Effector memory CD8-positive, alpha-beta T cell (primary cell): ENCODE results near the gene ARHGAP11A.

Source experiments
- ATAC-seq: fragments of 150-1000 bp; cut with Tn5 transposase; replicated peaks from 2 replicates; pipeline ENCODE4 v1.10.0; 2021; ENCODE audit warnings: mild to moderate bottlenecking, moderate library complexity
- DNase-seq, 3 experiments: peaks; one replicate each; pipeline ENCODE4 v3.0.0; 2021
- H3K27ac Mint-ChIP-seq, 2 donors: one replicate each; pipeline ENCODE4 v1.8.0; 2022; ENCODE audit warnings: mild to moderate bottlenecking in 2 of 2, mixed read lengths in 2 of 2, moderate library complexity in 2 of 2
- H3K27me3 Mint-ChIP-seq, 2 donors: one replicate each; pipeline ENCODE4 v1.8.0; 2022; ENCODE audit warnings: mixed read lengths in 2 of 2
- H3K36me3 Mint-ChIP-seq: one replicate; pipeline ENCODE4 v1.8.0; 2022; ENCODE audit warnings: mild to moderate bottlenecking, moderate library complexity, mixed read lengths; ENCODE audit not compliant: insufficient read depth
- H3K4me1 Mint-ChIP-seq, 2 donors: one replicate each; pipeline ENCODE4 v1.8.0; 2022; ENCODE audit warnings: low read depth in 2 of 2, mixed read lengths in 2 of 2
- H3K4me3 Mint-ChIP-seq, 2 donors: one replicate each; pipeline ENCODE4 v1.8.0; 2022; ENCODE audit warnings: mild to moderate bottlenecking in 2 of 2, mixed read lengths in 2 of 2, moderate library complexity in 2 of 2
- H3K9me3 Mint-ChIP-seq, 2 donors: one replicate each; pipeline ENCODE4 v1.8.0; 2022; ENCODE audit warnings: mixed read lengths in 2 of 2

ARHGAP11A gene

GRCh38 chr15:32685576-32685975 lies 70.3 kb downstream of the ARHGAP11A start:
- Mint-ChIP-seq H3K4me3 (no peak overlapping the region), H3K27ac (no peak overlapping the region), H3K4me1 (peaks cover 0 to 2% of the 10 kb centered on the region in 2 donors), H3K36me3 (no peaks in the 10 kb centered on the region), H3K9me3 (no peaks in the 10 kb centered on the region), H3K27me3 (no peaks in the 10 kb centered on the region)
- ATAC-seq, result no peak
- DNase-seq, result no peak

- no peak overlapping the region for H3K4me3 Mint-ChIP-seq
- H3K27ac Mint-ChIP-seq, result no peak overlapping the region
- peaks cover 0 to 2% of the 10 kb centered on the region in 2 donors for H3K4me1 Mint-ChIP-seq
- H3K27me3 Mint-ChIP-seq, result peaks cover 0 to 7% of the 10 kb centered on the region in 2 donors
- DNase-seq, result no peak
- no peak for ATAC-seq
- no peaks in the 10 kb centered on the region for H3K9me3 Mint-ChIP-seq
- H3K36me3 Mint-ChIP-seq, result no peaks in the 10 kb centered on the region
These were observed 72.3 kb downstream of the ARHGAP11A start for GRCh38 chr15:32687556-32687955.

DNA sequence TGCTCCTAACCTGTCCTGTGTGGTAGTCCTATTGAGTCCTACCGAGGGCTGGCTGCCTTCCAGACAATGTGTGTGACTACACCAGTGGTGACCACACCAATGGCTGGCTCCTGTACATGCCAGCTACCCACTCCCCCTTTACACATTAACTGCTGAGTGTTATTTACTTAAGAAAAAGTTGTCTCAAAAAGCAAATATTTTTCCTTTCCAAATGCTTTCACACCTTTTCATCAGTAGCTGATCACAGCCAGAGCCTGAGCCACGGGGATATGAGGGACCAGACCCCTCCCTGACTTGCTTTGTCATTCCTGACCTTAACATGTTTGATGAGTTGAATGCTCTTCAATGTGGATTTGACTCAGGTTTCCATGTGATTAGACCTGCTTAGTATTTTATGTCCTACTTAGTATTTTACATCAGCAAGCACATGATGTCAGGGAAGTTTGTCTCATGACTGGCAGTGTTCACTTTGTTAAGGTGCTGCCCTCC lies 72.9 kb downstream of the ARHGAP11A start:
- no peak for ATAC-seq
- DNase-seq, result no peak
- H3K27ac Mint-ChIP-seq, result no peak overlapping the region
- H3K27me3 Mint-ChIP-seq, result peaks cover 0 to 7% of the 10 kb centered on the region in 2 donors
- H3K4me3 Mint-ChIP-seq, result no peak overlapping the region
- peaks cover 0 to 2% of the 10 kb centered on the region in 2 donors for H3K4me1 Mint-ChIP-seq
- H3K9me3 Mint-ChIP-seq, result no peaks in the 10 kb centered on the region
- H3K36me3 Mint-ChIP-seq, result no peaks in the 10 kb centered on the region
